GM21619 (cell line): Measurements from ENCODE around the gene CCDC91.
"Not testable (repeated sequence)": the region's sequence is repeated elsewhere in the genome, so short reads cannot be mapped to it uniquely, and the experiment has no call there.

Source experiments
- ATAC-seq: cut with Tn5 transposase; IDR thresholded peaks from one replicate; pipeline ENCODE4 v1.9.1; 2021; ENCODE audit not compliant: unreplicated experiment

The CCDC91 gene

DNA sequence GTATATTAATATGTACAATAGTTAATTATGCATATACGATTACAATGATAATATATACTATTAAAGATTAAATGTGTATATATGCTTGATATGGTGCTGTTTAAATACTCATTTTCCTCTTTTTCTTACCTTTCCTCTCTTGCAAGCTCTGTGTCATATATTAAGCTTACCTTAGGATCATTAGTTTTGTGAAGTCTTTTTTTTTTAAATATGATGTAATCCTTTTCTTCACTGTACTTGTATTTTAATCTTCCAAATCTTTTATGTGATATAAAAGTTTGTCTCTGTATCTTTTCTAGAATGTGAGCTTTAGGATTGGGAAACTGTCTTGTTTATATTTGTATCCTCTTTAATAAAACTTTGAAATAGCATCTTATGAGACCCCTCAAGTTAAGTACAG is 88.7 kb downstream of the CCDC91 start:
- ATAC-seq = no peak

DNA sequence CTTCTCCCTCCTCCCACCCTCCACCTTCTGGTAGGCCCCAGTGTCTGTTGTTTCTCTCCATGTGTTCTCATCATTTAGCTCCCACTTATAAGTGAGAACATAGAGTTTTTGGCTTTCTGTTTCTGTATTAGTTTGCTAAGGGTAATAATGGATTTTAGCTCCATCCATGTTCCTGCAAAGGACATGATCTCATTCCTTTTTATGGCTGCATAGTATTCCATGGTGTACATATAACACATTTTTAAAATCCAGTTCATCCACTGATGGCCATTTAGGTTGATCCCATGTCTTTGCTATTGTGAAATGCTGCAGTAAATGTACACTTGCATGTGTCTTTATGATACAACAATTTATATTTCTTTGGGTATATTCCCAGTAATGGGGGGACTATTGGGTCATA is 96.1 kb downstream of the CCDC91 start:
- no peak for ATAC-seq

DNA sequence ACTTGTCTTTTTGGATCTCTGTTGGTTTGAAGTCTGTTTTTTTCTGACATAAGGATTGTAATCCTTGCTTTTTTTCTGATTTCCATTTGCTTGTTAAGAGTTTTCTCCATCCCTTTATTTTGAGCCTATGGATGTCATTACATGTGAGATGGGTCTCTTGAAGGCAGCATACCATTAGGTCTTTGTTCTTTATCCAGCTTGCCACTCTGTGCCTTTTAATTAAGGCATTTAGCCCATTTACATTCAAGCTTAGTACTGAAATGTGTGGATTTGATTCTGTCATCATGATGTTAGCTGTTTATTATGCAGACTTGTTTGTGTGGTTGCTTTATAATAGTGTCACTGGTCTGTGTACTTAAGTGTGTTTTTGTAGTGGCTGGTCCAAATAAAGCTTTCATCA is 100.0 kb downstream of the CCDC91 start:
- no peak for ATAC-seq

DNA sequence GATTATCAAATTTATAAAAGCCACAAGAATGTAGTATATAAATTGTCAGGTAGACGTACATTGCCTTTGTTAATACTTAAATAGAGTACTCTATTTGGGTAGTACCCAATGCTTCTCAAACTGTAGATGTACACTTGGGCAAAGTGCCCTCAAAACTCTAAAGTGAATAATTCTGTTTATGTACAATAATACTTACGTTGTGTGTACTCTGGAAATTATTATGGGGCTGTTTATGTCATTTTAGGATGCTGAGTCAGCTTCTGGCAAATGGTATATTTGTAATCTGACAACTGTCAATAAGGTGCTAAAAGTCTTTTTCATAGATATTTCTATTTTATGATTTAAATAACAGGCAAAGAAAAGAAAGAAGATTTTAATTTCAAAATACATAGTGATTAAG is 102.4 kb downstream of the CCDC91 start:
- ATAC-seq = no peak

DNA sequence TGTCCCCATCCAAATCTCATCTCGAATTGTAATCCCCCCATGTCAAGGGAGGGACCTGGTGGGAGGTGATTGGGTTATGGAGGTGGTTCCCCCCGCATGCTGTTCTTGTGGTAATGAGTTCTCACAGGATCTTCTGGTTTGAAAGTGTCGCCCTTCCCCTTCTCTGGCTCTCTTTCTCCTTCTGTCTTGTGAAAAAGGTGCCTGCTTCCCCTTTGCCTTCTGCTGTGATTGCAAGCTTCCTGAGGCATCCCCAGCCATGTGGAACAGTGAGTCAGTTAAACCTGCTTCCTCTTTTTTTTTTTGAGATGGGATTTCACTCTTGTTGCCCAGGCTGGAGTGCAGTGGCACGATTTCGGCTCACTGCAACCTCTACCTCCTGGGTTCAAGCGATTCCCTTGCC is 104.0 kb downstream of the CCDC91 start:
- no peak for ATAC-seq

DNA sequence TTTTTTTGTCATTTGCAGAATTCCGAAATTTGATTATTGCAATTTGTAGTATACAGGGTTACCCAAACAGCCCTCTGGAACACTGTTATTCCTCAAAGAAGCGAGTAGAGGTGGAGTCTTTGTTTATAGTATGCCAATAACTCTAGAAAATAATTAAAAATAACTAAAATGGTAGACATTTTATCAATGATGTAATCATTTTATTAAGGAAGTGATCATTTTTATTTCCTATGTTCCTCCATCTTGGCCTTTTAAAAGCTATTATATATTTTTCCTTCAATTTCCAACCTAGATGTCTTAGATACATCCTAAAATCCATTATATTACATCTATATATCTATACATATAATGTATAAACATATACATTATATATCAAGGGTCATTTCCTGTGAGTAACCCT is 106.0 kb downstream of the CCDC91 start:
- ATAC-seq = no peak

DNA sequence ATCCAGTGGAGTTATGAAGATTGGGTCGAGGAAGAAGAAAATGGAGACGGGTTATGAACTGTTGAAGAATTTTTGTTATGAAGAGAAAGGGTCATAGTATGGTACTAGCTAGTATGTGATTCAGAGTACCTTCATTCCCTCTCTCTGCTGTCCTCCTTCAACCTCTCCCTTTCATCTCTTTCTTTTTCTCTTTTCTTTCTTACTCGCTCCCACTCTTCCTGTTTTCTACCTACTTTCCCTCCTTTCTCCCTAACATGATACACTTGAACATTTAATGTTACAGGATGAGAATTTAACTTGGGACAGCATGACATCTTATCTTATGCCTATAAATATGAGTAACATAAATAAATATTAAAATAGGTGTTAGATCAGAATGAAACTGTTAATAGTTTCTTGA is 112.9 kb downstream of the CCDC91 start:
- ATAC-seq = no peak

DNA sequence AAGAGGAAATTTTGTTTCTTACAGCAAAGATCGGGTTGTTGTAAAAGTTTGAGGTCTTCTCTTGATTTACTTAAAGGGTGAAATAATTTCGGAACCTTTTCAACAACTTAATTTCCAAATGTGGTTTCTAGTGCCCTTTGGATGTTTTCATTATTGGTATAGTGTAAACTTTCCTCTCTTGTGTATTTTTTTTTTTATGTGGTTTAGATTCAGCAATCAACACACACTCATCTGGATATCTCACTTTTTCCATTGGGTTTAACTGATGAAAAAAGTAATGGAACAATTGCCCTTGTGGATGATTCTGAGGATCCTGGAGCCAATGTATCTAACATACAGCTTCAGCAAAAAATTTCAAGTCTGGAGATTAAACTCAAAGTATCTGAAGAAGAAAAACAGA is 116.3 kb downstream of the CCDC91 start:
- ATAC-seq = no peak

DNA sequence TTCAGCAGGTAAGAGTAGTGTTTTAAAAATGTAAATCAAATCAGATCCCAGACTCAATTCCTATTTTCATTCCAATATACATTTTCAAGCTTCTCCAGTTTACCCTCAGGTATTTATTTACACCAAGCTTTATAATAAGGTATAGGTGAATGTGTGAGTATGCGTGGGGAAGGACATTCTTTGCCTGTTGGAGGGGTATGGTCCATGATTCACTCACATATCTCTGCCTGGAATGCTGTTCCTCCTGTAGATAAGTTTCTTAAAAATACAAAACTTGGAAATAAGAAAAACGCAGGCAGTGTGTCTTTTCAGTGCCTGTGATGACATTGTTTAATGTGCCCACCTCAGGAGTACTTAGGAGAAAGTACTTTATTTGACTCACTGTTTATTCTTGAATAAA is 118.6 kb downstream of the CCDC91 start:
- ATAC-seq = no peak

DNA sequence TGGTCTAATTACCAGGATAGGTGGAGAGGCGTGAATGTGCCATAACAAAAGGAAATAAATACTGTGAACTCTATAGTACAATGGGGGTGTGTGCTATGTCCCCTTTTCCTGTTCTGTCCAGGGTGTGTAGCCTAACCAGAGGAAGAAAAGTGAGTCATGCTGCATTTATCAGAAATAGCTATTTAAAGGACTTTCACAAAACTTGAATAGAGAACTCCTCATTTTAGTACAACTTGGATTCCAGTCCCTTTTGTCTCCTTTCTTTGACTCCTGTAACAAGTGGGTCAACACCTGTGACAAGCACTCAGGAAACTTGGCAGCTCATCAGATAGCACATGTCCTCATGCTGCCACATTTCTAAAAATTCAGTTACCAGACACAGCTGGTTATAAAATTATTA is 123.4 kb downstream of the CCDC91 start:
- no peak for ATAC-seq

DNA sequence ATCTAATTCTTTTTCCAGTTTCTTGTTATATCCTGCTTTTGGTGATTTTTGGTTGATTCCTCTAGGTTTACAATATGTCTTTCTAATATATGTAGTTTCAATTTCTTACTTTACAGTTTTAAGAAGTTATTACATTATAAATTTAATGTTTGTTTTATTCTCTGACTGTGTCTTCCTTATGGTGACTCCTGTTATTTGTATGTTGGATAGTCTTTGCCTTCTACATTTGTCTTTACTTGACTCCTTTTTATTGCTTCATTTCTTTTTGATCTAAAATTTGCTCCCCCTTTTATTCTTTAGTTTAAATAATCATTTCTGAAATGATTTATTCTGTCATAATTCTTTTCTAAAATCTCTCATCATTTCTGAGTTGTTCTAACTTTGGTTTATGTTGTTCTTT is 125.8 kb downstream of the CCDC91 start:
- no peak for ATAC-seq

DNA sequence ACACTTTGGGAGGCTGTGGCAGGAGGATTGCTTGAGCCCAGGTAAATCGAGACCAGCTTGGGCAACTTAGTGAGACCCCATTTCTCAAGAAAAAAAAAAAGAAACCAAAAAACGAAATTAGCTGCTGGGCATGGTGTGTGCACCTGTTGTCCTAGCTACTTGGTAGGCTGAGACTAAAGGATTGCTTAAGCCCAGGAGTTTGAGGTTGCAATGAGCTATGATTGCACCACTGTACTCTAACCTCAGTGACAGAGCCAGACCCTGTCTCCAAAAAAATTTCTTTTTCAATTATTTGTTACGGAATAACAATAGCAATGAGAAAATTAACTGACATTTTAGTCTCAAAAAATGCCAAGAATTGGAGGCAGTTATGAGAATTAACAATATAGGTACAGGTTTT is 128.0 kb downstream of the CCDC91 start:
- ATAC-seq = no peak

DNA sequence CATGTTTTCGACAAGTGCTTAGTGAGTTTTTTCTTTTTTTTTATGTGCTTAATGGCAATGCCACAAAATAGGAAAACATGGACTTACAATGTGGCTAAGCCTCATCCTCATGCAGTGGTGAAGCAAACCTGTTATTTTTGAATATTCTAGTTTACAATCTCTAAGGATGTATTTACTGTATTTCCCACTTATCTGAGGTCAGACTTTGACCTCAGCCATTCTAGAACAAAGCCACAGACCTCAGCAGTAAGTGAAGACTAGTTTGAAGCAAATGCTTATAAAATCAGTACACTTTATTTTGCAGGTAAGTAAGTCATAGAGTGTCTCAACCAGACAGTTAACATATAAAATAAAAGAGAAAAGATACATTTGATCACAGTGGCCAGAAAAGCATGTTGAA is 130.1 kb downstream of the CCDC91 start:
- no peak for ATAC-seq

DNA sequence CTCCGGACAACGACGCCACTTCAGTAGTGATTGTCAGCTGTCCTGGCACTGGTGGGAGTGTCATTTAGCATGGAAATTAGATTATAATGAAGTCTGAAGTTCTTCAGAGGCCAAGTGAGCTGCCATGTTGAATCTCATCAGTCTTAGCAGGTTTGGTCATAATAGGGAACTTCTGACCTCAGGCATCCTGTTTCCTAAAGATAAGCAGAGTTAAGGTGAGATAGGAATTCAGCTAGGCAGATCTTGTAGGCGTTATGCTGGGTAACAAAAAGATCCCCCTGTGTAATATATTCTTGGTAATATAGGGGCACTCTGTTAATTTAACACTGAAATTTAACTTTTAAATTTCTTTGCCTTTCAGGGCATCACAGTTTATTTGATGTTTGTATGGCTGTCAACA is 137.5 kb downstream of the CCDC91 start:
- no peak for ATAC-seq

DNA sequence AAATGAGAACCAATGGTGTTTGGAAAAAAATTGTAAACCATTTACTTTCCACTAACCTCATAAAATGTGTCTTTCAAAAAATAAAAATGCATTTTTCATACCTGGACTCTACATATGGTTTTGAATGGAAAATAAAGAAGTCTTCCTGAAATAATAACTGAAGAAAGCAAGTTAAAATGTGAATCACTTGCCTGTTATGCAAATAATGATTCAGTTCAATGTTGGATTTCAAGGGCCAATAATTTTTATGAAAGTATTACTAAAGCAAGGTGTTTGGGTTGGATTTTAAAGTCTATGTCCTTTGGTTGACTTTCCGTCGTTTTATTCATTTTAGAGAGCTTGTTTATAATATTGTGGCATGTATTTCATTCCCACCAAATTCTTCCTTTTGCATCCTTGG is 138.7 kb downstream of the CCDC91 start:
- no peak for ATAC-seq

DNA sequence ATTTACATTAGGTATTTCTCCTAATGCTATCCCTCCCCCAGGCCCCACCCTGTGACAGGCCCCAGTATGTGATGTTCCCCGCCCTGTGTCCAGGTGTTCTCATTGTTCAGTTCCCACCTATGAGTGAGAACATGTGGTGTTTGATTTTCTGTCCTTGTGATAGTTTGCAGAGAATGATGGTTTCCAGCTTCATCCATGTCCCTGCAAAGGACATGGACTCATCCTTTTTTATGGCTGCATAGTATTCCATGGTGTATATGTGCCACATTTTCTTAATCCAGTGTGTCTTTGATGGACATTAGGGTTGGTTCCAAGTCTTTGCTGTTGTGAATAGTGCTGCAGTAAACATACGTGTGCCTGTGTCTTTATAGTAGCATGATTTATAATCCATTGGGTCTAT is 139.5 kb downstream of the CCDC91 start:
- not testable (repeated sequence) for ATAC-seq

DNA sequence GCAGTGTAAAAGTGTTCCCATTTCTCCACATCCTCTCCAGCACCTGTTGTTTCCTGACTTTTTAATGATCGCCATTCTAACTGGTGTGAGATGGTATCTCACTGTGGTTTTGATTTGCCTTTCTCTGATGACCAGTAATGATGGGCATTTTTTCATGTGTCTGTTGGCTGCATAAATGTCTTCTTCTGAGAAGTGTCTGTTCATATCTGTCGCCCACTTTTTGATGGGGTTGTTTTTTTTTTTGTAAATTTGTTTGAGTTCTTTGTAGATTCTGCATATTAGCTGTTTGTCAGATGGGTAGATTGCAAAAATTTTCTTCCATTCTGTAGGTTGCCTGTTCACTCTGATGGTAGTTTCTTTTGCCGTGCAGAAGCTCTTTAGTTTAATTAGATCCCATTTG is 140.0 kb downstream of the CCDC91 start:
- ATAC-seq = not testable (repeated sequence)

DNA sequence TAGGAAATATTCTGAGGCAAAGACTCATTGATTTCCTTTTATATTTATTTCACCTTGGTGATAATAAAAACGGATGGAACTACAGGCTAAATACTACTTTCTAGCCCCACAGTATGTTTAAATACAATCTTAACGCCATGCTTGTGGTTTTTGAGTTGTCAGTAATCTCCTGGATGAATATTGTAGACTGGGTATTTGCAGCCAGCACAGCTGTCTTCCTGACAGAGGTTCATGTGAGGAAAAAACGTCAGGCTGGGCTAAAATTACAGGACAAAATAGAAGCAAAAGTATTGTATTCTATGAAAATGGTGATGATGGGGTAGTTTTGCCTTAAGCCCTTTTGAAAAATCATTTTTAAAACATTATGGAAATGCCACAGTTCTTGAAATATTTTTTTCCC is 140.9 kb downstream of the CCDC91 start:
- no peak for ATAC-seq

DNA sequence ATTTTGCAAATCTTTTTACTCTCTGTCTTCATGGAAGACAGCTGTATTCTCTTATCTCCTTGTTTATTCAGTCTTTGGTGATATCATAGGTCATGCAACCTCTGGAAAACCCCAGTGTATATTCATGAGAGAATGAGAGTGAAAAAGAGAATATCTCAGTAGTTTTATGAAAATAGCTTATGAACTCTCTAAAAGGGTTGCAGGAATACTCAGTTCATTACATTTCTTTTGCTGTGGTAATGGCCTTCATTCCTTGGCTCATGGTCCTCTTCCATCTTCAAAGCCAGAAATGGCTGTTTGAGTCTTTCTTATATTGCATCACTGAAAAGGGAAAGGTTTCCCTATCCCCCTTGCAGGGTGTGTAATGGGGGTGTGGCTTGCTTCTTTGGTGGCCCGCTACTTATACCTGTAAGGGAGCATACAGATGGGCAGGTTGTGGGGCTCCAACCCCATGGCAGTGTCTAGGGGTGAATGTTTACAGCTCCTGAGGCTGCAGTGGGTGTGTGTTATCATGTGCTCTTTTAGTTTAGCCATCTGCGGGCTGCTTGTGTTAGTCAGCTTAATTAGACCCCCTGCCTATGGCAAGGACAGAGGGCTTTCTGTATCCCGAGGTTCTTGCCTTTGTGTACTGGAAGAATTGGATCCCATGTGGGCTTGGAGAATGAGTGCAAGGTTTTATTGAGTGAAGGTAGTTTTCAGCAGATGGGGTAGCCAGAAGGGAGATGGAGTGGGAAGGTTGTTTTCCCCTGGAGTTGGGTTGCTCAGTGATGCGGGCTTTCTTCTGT is 150.2 kb downstream of the CCDC91 start:
- no peak for ATAC-seq

DNA sequence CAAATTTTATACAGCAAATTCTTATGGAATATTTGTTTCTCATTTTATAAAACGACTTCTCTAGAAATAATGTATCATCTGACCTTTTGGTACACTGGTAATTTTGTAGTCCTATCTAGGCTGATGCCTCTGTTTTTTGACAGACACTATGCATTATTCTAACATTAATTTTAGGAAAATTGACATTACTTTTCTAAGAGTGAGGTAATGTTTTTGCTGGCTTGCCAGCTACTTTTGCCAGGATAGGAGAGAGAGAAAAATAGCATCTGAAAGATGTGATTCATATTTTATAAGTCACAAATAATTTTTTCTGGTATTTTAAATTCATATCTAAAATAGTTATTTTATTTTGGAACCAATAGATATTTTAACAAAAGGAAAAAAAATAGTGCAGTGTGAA is 153.5 kb downstream of the CCDC91 start:
- no peak for ATAC-seq

DNA sequence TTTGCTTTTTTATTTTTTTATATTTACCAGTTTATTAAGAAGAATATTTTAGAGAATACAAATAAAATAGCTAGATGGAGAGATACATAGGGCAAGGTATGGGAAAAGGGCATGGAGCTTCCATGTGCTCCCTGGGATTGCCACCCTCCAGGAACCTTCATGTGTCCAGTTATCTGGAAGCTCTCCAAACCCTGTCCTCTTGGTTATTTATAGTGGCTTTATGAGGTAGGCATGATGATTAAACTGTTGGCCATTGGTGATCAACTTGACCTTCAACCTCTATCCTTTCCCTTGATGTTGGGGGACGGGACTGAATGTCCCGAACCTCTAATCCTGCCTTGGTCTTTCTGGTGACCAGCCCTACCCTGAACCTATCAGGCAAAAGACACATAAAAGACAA is 156.3 kb downstream of the CCDC91 start:
- no peak for ATAC-seq

DNA sequence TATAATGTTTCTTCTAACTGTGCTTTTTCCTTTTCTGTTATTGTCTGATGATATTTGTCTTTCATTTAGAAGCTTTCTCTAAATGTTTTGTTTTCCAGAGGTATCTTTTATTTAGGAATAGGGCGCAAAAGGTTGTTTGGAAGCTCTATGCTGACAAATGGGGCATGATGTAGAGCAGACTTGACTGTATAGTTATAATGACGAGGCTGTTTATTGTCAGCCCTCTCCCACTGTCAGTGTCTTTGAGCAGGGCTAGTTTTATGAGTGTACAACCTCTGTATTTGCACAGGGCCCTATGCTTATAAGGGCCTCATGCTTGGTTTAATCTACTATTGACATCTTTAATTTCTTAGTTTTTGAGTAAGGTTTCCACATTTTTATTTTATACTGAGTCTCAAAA is 158.9 kb downstream of the CCDC91 start:
- ATAC-seq = no peak

DNA sequence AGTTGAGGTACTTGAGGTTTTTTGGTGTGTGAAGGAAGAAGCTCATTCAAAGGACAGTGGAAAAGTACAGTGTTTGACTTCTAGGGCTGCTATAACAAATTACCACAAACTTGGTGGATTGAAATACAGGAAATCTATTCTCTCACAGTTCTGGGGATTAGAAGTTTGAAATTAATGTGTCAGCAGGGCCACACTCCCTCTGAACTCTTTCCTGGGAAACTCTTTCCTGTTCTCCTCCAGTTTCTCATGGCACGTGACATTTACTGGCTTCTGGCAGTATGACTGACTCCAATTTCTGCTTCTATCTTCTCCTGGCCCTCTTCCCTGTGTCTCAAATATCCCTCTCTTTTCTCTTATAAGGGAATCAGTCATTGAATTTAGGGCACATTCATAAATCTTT is 160.2 kb downstream of the CCDC91 start:
- no peak for ATAC-seq
